Smooth muscle cell (in vitro differentiated cells): Measurements from ENCODE around the gene CPT1B. TPM values are rescaled to one million over a fixed set of nuclear protein-coding genes. Genes with fewer than 3 reads are reported as not detected.
"Not testable (repeated sequence)": the region's sequence is repeated elsewhere in the genome, so short reads cannot be mapped to it uniquely, and the experiment has no call there.

Experiments used
- DNase-seq: peaks from one replicate; lab custom pipeline; 2025; ENCODE audit not compliant: unreplicated experiment; lab: John Stamatoyannopoulos, UW
- H2AFZ ChIP-seq: fragments of 200-600 bp; sonication (generic); 2 replicates; pipeline ENCODE4 v1.6.0; 2016; ENCODE audit warnings: antibody characterized with exemption, low read depth, mild to moderate bottlenecking
- H3F3A ChIP-seq: fragments of 200-600 bp; sonication (generic); 2 replicates; pipeline ENCODE4 v1.6.0; 2017; ENCODE audit warnings: antibody characterized with exemption, low read depth
- H3K27ac ChIP-seq: fragments of 200-600 bp; sonication (generic); 2 replicates; pipeline ENCODE4 v1.5.1; 2016; ENCODE audit warnings: low read depth, mild to moderate bottlenecking
- H3K27me3 ChIP-seq: fragments of 200-600 bp; sonication (generic); 2 replicates; pipeline ENCODE4 v1.6.1; 2016; ENCODE audit warnings: low read depth, mild to moderate bottlenecking
- H3K36me3 ChIP-seq: fragments of 200-600 bp; sonication (generic); 2 replicates; pipeline ENCODE4 v1.5.1; 2016; ENCODE audit warnings: low read depth
- H3K4me1 ChIP-seq: fragments of 200-600 bp; sonication (generic); 2 replicates; pipeline ENCODE4 v1.5.1; 2016; ENCODE audit warnings: low read depth
- H3K4me2 ChIP-seq: fragments of 200-600 bp; sonication (generic); 2 replicates; pipeline ENCODE4 v1.6.0; 2016; ENCODE audit warnings: mild to moderate bottlenecking
- H3K4me3 ChIP-seq: fragments of 200-600 bp; sonication (generic); 2 replicates; pipeline ENCODE4 v1.5.1; 2016; ENCODE audit warnings: mild to moderate bottlenecking
- H3K79me2 ChIP-seq: fragments of 200-600 bp; sonication (generic); 2 replicates; pipeline ENCODE4 v1.6.0; 2016; ENCODE audit warnings: low read depth, mild to moderate bottlenecking
- H3K9ac ChIP-seq: fragments of 200-600 bp; sonication (generic); 2 replicates; pipeline ENCODE4 v1.6.0; 2016; ENCODE audit warnings: low read depth
- H3K9me3 ChIP-seq: fragments of 200-600 bp; sonication (generic); replicated peaks from 2 replicates; pipeline ENCODE4 v1.5.1; 2016; ENCODE audit warnings: low read depth
- H4K20me1 ChIP-seq: fragments of 200-600 bp; sonication (generic); 2 replicates; pipeline ENCODE4 v1.6.0; 2016; ENCODE audit warnings: low read depth
- CTCF ChIP-seq: fragments of 200-600 bp; sonication (generic); IDR thresholded peaks from 2 replicates; pipeline ENCODE4 v1.5.1; 2017; ENCODE audit warnings: borderline replicate concordance, mild to moderate bottlenecking, antibody characterized with exemption; ENCODE audit not compliant: insufficient read depth, poor library complexity, severe bottlenecking
- WGBS: methylation state at CpG from one replicate; pipeline ENCODE4 v1.1.7; 2016; ENCODE audit warnings: low lambda C conversion rate; 5-methylcytosine and 5-hydroxymethylcytosine counted together
- polyA plus RNA-seq: library from polyadenylated mRNA; unstranded; fragments of >200 nt; fragmentation: Nextera tagmentation; extraction: Ambion mirVana; gene quantifications from 2 replicates; pipeline ENCODE4 v1.2.1, GENCODE V29; 2016
- total RNA-seq: library from RNA; depleted of rRNA; stranded (reverse); fragments of >200 nt; gene quantifications from 2 replicates; pipeline ENCODE4 v1.2.3, GENCODE V29; 2014

The CPT1B gene
- total and polyA plus RNA-seq, 2 experiments from 2014 or later: 19.3 to 20.7 TPM

DNA sequence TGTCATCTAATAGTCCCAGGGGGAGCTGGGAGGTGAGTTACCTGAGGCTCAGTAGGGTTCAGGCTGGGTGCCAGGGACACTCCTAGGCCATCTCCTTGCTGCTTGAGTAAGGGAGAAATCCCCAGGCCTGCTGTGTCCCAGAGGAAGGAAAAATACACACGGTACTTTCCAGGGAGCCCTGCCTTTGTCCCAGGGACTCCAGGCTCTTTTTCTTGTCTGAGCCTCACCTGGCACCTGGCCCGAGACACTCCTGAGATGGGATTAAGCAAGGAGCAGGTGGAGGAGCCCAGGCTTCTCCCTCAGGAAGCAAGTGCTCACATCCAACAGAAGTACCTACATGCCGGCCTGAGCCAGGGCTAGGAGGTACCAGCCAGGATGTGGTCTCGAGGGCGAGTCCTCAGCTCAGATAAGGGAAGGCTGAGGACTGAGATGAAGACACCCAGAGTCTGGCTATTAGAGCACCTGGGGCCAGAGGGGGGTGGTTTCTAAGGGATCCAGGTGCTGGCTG is 33.4 kb downstream of the CPT1B start:
- Histone ChIP-seq H3K9ac (peak overlapping the region; percentile 41), H4K20me1 (no peaks in the 10 kb centered on the region), H3K4me1 (peaks cover 15% of the 10 kb centered on the region), H3K27ac (peak overlapping the region; percentile 47), H3K4me2 (peak overlapping the region; percentile 85), H2AFZ (peak overlapping the region; percentile 75), H3K79me2 (no peaks in the 10 kb centered on the region), H3K9me3 (no peaks in the 10 kb centered on the region), H3F3A (no peaks in the 10 kb centered on the region), H3K36me3 (no peaks in the 10 kb centered on the region), H3K27me3 (no peaks in the 10 kb centered on the region), H3K4me3 (peak overlapping the region; percentile 35)
- no peak for TF ChIP-seq CTCF
- DNase-seq: no peak
- WGBS: 79% methylated on average over 5 of the region's 5 CpGs

DNA sequence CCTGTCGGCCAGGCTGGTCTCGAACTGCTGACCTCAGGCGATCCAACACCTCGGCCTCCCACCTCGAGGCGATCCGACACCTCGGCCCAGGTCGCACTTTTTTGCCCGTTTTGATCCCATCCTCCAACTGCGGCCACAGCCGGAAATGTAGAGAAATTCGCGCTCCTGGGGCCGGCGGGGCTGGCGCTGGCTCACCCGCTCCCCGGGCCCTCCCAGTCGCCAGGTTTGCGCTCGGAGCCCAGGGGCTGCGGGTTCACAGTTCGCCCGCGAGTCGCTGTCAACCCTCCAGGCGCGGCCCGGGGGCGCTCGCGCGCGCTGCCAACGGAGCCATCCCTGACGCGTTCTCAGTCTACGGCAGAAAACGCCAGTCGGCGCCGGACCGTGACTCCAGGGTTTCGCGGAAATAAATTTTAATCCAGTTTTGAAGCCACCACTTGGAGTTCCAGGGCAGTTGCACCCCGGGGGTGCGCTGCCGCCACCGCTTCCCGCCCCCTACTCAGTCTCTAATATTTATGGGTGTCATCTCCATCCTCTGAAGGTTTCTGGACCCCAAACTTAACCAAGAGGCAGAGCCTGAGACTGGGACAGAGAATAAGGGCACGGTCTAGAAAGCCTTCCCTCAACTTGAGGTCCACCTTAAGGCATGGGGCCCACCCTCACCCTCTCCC is 34.0 kb downstream of the CPT1B start:
- Histone ChIP-seq H3K4me3 (peak overlapping the region; percentile 35), H3F3A (peaks cover 3% of the 10 kb centered on the region), H3K9ac (peak overlapping the region; percentile 47), H3K27ac (peak overlapping the region; percentile 47), H3K4me2 (peak overlapping the region; percentile 85), H3K36me3 (no peaks in the 10 kb centered on the region), H3K27me3 (no peaks in the 10 kb centered on the region), H3K79me2 (no peaks in the 10 kb centered on the region), H3K4me1 (peaks cover 18% of the 10 kb centered on the region), H2AFZ (peak overlapping the region; percentile 75), H4K20me1 (no peaks in the 10 kb centered on the region), H3K9me3 (no peaks in the 10 kb centered on the region)
- peak; percentile 49 for TF ChIP-seq CTCF
- 12% methylated on average over 52 of the region's 52 CpGs for WGBS
- peak; percentile 53 for DNase-seq

- no peaks in the 10 kb centered on the region for H3K36me3 ChIP-seq
- WGBS: 87% methylated on average over 19 of the region's 19 CpGs
- DNase-seq: no peak
- peak overlapping the region; percentile 100 for H3K27ac ChIP-seq
- no peak for TF ChIP-seq CTCF
- H3K4me1 ChIP-seq: peaks cover 30% of the 10 kb centered on the region
- H3K27me3 ChIP-seq: no peaks in the 10 kb centered on the region
- H3K9me3 ChIP-seq: no peaks in the 10 kb centered on the region
- H3K4me2 ChIP-seq: no peak overlapping the region
- H3K79me2 ChIP-seq: no peaks in the 10 kb centered on the region
- no peak overlapping the region for H3K4me3 ChIP-seq
- H3K9ac ChIP-seq: peak overlapping the region; percentile 11
- peaks cover 19% of the 10 kb centered on the region for H3F3A ChIP-seq
- H4K20me1 ChIP-seq: no peaks in the 10 kb centered on the region
- H2AFZ ChIP-seq: no peak overlapping the region
Measured at GRCh38 chr22:50542416-50542927, 35.8 kb downstream of the CPT1B start.

- not testable (repeated sequence) for H3K36me3 ChIP-seq, H3K79me2 ChIP-seq, DNase-seq, H3K4me3 ChIP-seq, H3K27me3 ChIP-seq, H2AFZ ChIP-seq, H3K9me3 ChIP-seq, H4K20me1 ChIP-seq
- WGBS: 15% methylated on average over 5 of the region's 5 CpGs
- Histone ChIP-seq H3K4me2 (peak overlapping the region; percentile 26), H3K4me1 (peaks cover 30% of the 10 kb centered on the region), H3F3A (peaks cover 24% of the 10 kb centered on the region), H3K9ac (peak overlapping the region; percentile 96), H3K27ac (peak overlapping the region; percentile 100)
Measured at GRCh38 chr22:50541667-50542026, 36.6 kb downstream of the CPT1B start.
